HG03097 (cell line): ENCODE results near the gene AGO1.
"Not testable (repeated sequence)": the region's sequence is repeated elsewhere in the genome, so short reads cannot be mapped to it uniquely, and the experiment has no call there.

Experiments
- ATAC-seq: cut with Tn5 transposase; IDR thresholded peaks from one replicate; pipeline ENCODE4 v1.9.1; 2021; ENCODE audit not compliant: unreplicated experiment, low FRiP score

Gene AGO1

GRCh38 chr1:35964277-35964676, 81.3 kb downstream of the AGO1 start:
- ATAC-seq, result not testable (repeated sequence)

- ATAC-seq, result no peak
These were observed 85.4 kb downstream of the AGO1 start for GRCh38 chr1:35968396-35968795.

DNA sequence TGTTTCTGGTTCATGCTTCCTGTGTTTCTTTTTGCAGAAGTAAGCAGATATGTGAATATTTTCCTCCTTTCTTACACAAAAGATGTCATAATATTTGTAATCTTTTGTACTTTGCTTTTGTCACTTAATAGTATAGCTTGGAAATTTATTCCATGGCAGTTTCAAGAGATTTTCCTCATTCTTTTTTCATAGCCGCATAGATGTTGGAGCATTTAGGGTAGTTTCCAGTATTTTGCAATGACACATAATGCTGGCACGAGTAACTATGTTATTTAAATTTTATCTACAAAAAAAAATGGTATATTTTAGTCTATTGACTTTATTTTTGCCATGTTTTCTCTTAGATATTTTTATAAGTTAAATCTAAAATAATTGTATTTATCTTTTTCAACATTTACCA, 88.6 kb downstream of the AGO1 start:
- ATAC-seq, result no peak

DNA sequence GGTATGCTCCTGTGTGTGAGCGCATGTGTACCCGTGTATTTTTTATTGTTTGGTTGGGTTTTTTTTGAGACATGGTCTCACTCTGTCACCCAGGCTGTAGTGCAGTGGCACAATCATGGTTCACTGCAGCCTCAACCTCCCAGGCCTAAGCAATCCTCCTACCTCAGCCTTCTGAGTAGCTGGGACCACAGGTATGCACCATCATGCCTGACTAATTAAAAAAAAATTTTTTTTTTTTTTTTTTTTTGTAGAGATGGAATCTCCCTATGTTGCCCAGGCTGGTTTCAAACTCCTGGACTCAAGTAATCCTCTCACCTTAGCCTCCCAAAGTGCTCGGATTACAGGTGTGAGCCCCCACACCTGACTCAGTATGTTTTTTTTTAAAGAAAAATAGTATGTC, 89.6 kb downstream of the AGO1 start:
- not testable (repeated sequence) for ATAC-seq

- no peak for ATAC-seq
These were observed 97.1 kb downstream of the AGO1 start for GRCh38 chr1:35980090-35980489.
